ENCODE measurements around the gene CTNNA3. TPM values are rescaled to one million over a fixed set of nuclear protein-coding genes. Genes with fewer than 3 reads are reported as not detected.

The CTNNA3 gene
- total RNA-seq, 2 donors from 2014 or later, result 3.2 to 7.2 TPM

DNA sequence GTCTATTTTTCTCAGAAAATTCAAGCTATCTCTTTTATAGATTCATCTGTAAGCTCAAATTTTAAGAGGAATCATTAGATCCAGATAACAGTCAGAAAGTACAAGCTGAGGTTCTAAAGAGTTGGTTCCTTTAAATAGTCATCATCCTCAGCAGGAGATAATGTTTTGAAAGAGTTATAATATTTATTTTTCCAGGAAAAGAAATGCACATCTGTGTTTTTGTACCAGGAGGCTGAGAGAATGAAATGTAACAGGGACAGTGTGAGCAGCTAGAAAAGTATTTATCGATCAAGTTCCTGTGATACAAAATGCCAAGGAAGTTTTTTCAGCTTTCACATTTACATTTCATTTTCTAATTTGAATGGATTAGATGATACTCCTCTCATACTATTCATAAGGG is 890.4 kb downstream of the CTNNA3 start:
- WGBS, 2 experiments (ENCODE audit: insufficient coverage in 1 of 2, insufficient read length in 1 of 2), result no CpG with 5 or more reads among the region's 1 CpG
- Histone ChIP-seq H3K4me1 (ENCODE audit: control insufficient read depth, insufficient read depth, low read length) (no peaks in the 10 kb centered on the region), H3K9me3 (ENCODE audit: control insufficient read depth, low read length) (no peaks in the 10 kb centered on the region), H3K27ac (ENCODE audit: low read depth, low read length) (no peak overlapping the region), H3K9ac (ENCODE audit: extremely low read depth, low read length, poor library complexity, severe bottlenecking) (no peak overlapping the region), H3K36me3 (ENCODE audit: control insufficient read depth, insufficient read depth, low read length) (no peaks in the 10 kb centered on the region), H3K27me3 (ENCODE audit: control insufficient read depth, insufficient read depth, low read length, poor library complexity, severe bottlenecking) (no peaks in the 10 kb centered on the region), H3K4me3 (ENCODE audit: low read length) (no peak overlapping the region)
- TF ChIP-seq, protein P1, sequence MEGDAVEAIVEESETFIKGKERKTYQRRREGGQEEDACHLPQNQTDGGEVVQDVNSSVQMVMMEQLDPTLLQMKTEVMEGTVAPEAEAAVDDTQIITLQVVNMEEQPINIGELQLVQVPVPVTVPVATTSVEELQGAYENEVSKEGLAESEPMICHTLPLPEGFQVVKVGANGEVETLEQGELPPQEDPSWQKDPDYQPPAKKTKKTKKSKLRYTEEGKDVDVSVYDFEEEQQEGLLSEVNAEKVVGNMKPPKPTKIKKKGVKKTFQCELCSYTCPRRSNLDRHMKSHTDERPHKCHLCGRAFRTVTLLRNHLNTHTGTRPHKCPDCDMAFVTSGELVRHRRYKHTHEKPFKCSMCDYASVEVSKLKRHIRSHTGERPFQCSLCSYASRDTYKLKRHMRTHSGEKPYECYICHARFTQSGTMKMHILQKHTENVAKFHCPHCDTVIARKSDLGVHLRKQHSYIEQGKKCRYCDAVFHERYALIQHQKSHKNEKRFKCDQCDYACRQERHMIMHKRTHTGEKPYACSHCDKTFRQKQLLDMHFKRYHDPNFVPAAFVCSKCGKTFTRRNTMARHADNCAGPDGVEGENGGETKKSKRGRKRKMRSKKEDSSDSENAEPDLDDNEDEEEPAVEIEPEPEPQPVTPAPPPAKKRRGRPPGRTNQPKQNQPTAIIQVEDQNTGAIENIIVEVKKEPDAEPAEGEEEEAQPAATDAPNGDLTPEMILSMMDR (conservative IDR thresholded peaks at IDR 0.05), result no peak
- no peaks in the 10 kb centered on the region for H3K36me3 Mint-ChIP-seq (ENCODE audit: low read depth)
- H3K27me3 Mint-ChIP-seq (ENCODE audit: insufficient read depth), result no peaks in the 10 kb centered on the region
- H3K9me3 Mint-ChIP-seq, result no peaks in the 10 kb centered on the region
- H3K4me1 Mint-ChIP-seq, result no peaks in the 10 kb centered on the region
- no peak overlapping the region for H3K27ac Mint-ChIP-seq
- no peak for DNase-seq
- no peak overlapping the region for H3K4me3 Mint-ChIP-seq

- Histone ChIP-seq H3K4me3 (ENCODE audit: low read length) (no peak overlapping the region), H3K9me3 (ENCODE audit: control insufficient read depth, low read length) (no peaks in the 10 kb centered on the region), H3K27me3 (ENCODE audit: control insufficient read depth, insufficient read depth, low read length, poor library complexity, severe bottlenecking) (no peaks in the 10 kb centered on the region), H3K9ac (ENCODE audit: extremely low read depth, low read length, poor library complexity, severe bottlenecking) (no peak overlapping the region), H3K27ac (ENCODE audit: low read depth, low read length) (no peak overlapping the region), H3K36me3 (ENCODE audit: control insufficient read depth, insufficient read depth, low read length) (no peaks in the 10 kb centered on the region), H3K4me1 (ENCODE audit: control insufficient read depth, insufficient read depth, low read length) (no peaks in the 10 kb centered on the region)
- TF ChIP-seq, protein P1 (conservative IDR thresholded peaks at IDR 0.05), result no peak
- H3K4me3 Mint-ChIP-seq, result no peak overlapping the region
- H3K27ac Mint-ChIP-seq, result no peak overlapping the region
- 92 to 96% methylated on average over 3 of the region's 3 CpGs for WGBS, 2 experiments (ENCODE audit: insufficient coverage in 1 of 2, insufficient read length in 1 of 2)
- no peaks in the 10 kb centered on the region for H3K4me1 Mint-ChIP-seq
- H3K36me3 Mint-ChIP-seq (ENCODE audit: low read depth), result no peaks in the 10 kb centered on the region
- no peaks in the 10 kb centered on the region for H3K27me3 Mint-ChIP-seq (ENCODE audit: insufficient read depth)
- H3K9me3 Mint-ChIP-seq, result no peaks in the 10 kb centered on the region
- DNase-seq, result no peak
These were observed 891.0 kb downstream of the CTNNA3 start for GRCh38 chr10:66804962-66805361.

GRCh38 chr10:66803174-66803573 is 892.8 kb downstream of the CTNNA3 start:
- no peak overlapping the region for H3K27ac Mint-ChIP-seq

More at GRCh38 chr10:66803174-66803573, 892.8 kb downstream of the CTNNA3 start:
- no peaks in the 10 kb centered on the region for H3K9me3 Mint-ChIP-seq
- no peak overlapping the region for H3K4me3 ChIP-seq (ENCODE audit: low read length)
- WGBS, 2 experiments (ENCODE audit: insufficient coverage in 1 of 2, insufficient read length in 1 of 2), result 55 to 57% methylated on average over 3 of the region's 3 CpGs
- H3K4me1 ChIP-seq (ENCODE audit: control insufficient read depth, insufficient read depth, low read length), result no peaks in the 10 kb centered on the region
- no peaks in the 10 kb centered on the region for H3K36me3 ChIP-seq (ENCODE audit: control insufficient read depth, insufficient read depth, low read length)
- H3K36me3 Mint-ChIP-seq (ENCODE audit: low read depth), result no peaks in the 10 kb centered on the region
- TF ChIP-seq, protein P1 (conservative IDR thresholded peaks at IDR 0.05), result no peak
- H3K27ac ChIP-seq (ENCODE audit: low read depth, low read length), result no peak overlapping the region
- H3K9ac ChIP-seq (ENCODE audit: extremely low read depth, low read length, poor library complexity, severe bottlenecking), result no peak overlapping the region
- H3K4me3 Mint-ChIP-seq, result no peak overlapping the region
- no peaks in the 10 kb centered on the region for H3K4me1 Mint-ChIP-seq
- H3K9me3 ChIP-seq (ENCODE audit: control insufficient read depth, low read length), result no peaks in the 10 kb centered on the region
- DNase-seq, result no peak
- H3K27me3 Mint-ChIP-seq (ENCODE audit: insufficient read depth), result no peaks in the 10 kb centered on the region
- H3K27me3 ChIP-seq (ENCODE audit: control insufficient read depth, insufficient read depth, low read length, poor library complexity, severe bottlenecking), result no peaks in the 10 kb centered on the region
